DMS 273 treated with DMSO at 0.1 percent for 48 hours (cell line): ENCODE data around the gene PLEKHA6.

ENCODE experiments used
- DNase-seq: peaks from one replicate; lab custom pipeline; 2025; lab: John Stamatoyannopoulos, UW

Gene PLEKHA6

GRCh38 chr1:204213668-204214662 lies 145.8 kb downstream of the PLEKHA6 start, which contains the start of gene GOLT1A:
Gene GOLT1A, minus strand, starts transcription at chr1:204213988. Its CDS starts 82 bp downstream, at chr1:204213906.
- no peak for DNase-seq

- DNase-seq: no peak
Observed at GRCh38 chr1:204212715-204213114, 147.0 kb downstream of the PLEKHA6 start.

GRCh38 chr1:204211046-204211445 lies 148.7 kb downstream of the PLEKHA6 start:
- DNase-seq: no peak

- DNase-seq: peak; percentile 2
Observed at GRCh38 chr1:204207136-204207616, 152.6 kb downstream of the PLEKHA6 start.

GRCh38 chr1:204206121-204206520 lies 153.6 kb downstream of the PLEKHA6 start:
- no peak for DNase-seq

- no peak for DNase-seq
Observed at GRCh38 chr1:204205486-204205885, 154.2 kb downstream of the PLEKHA6 start.

- no peak for DNase-seq
Observed at GRCh38 chr1:204204944-204205343, 154.8 kb downstream of the PLEKHA6 start.

- no peak for DNase-seq
Observed at GRCh38 chr1:204203206-204203767, 156.4 kb downstream of the PLEKHA6 start.

GRCh38 chr1:204202481-204202880 lies 157.2 kb downstream of the PLEKHA6 start:
- DNase-seq: no peak

- no peak for DNase-seq
Observed at GRCh38 chr1:204201348-204202040, 158.2 kb downstream of the PLEKHA6 start.

- DNase-seq: no peak
Observed at GRCh38 chr1:204199579-204199978, 160.2 kb downstream of the PLEKHA6 start.

GRCh38 chr1:204198348-204199340 lies 161.1 kb downstream of the PLEKHA6 start:
- DNase-seq: no peak

- DNase-seq: no peak
Observed at GRCh38 chr1:204197068-204197467, 162.7 kb downstream of the PLEKHA6 start.

GRCh38 chr1:204196068-204196795 lies 163.5 kb downstream of the PLEKHA6 start, which contains the start of gene KISS1:
Gene KISS1, minus strand, starts transcription at chr1:204196491. Its CDS starts 3,615 bp downstream, at chr1:204192876.
- DNase-seq: no peak

GRCh38 chr1:204194771-204195170 lies 165.0 kb downstream of the PLEKHA6 start:
- DNase-seq: no peak

- no peak for DNase-seq
Observed at GRCh38 chr1:204194080-204194479, 165.6 kb downstream of the PLEKHA6 start.

GRCh38 chr1:204192589-204193352 lies 167.0 kb downstream of the PLEKHA6 start:
- DNase-seq: no peak

GRCh38 chr1:204192046-204192445 lies 167.7 kb downstream of the PLEKHA6 start:
- DNase-seq: no peak

- no peak for DNase-seq
Observed at GRCh38 chr1:204191456-204191855, 168.3 kb downstream of the PLEKHA6 start.
